ENCODE measurements around the gene KCNG2.

- no peak for TF ChIP-seq POLR2AphosphoS5 (IDR thresholded peaks at IDR 0.05; ENCODE audit: low read depth, low read length)
- TF ChIP-seq HDAC6 (IDR thresholded peaks at IDR 0.05; ENCODE audit: low read depth, low read length), result no peak
- TF ChIP-seq CTCF (IDR thresholded peaks at IDR 0.05; ENCODE audit: control extremely low read depth in 1 of 3, insufficient read depth in 1 of 3, low read depth in 1 of 3, low read length in 3 of 3), result no peak
- no peak for TF ChIP-seq EP300 (IDR thresholded peaks at IDR 0.05; ENCODE audit: borderline replicate concordance in 1 of 2, low read depth in 2 of 2, low read length in 2 of 2)
- no peak for TF ChIP-seq YY1 (IDR thresholded peaks at IDR 0.05; ENCODE audit: low read depth, low read length)
- TF ChIP-seq MAFK (IDR thresholded peaks at IDR 0.05; ENCODE audit: low read depth, low read length), result no peak
- no peak for TF ChIP-seq POU5F1 (IDR thresholded peaks at IDR 0.05; ENCODE audit: low read depth, low read length)
- TF ChIP-seq RNF2 (IDR thresholded peaks at IDR 0.05; ENCODE audit: borderline replicate concordance, low read depth, low read length, missing control alignments, poor library complexity, severe bottlenecking), result no peak
- no peak for TF ChIP-seq POLR2A (IDR thresholded peaks at IDR 0.05; ENCODE audit: control extremely low read depth in 1 of 2, low read depth in 2 of 2, low read length in 2 of 2)
- TF ChIP-seq JUND (IDR thresholded peaks at IDR 0.05; ENCODE audit: low read length), result no peak
These were observed 44.2 kb downstream of the KCNG2 start for GRCh38 chr18:79841936-79842335.

Measured in H1 (cell line).